Measurements from ENCODE around the gene MDFIC.

MDFIC gene

GRCh38 chr7:115019882-115020605 is 98.2 kb downstream of the MDFIC start:
- no peak overlapping the region for H3K27ac ChIP-seq
- TF ChIP-seq ZFX (IDR thresholded peaks at IDR 0.05), result no peak
- TF ChIP-seq CTCF (conservative IDR thresholded peaks at IDR 0.05), result no peak

GRCh38 chr7:115023219-115023618 is 101.3 kb downstream of the MDFIC start:
- H3K27ac ChIP-seq, result no peak overlapping the region
- TF ChIP-seq ZFX (IDR thresholded peaks at IDR 0.05) (no peak), CTCF (conservative IDR thresholded peaks at IDR 0.05) (no peak)

GRCh38 chr7:115024276-115024675 is 102.4 kb downstream of the MDFIC start:
- H3K27ac ChIP-seq, result no peak overlapping the region

GRCh38 chr7:115032715-115033703 is 111.1 kb downstream of the MDFIC start:
- TF ChIP-seq ZFX (IDR thresholded peaks at IDR 0.05) (no peak), CTCF (conservative IDR thresholded peaks at IDR 0.05) (no peak)
- no peak overlapping the region for H3K27ac ChIP-seq

More at GRCh38 chr7:115024276-115024675, 102.4 kb downstream of the MDFIC start:
- TF ChIP-seq ZFX (IDR thresholded peaks at IDR 0.05) (no peak), CTCF (conservative IDR thresholded peaks at IDR 0.05) (no peak)

GRCh38 chr7:115033917-115034459 is 112.1 kb downstream of the MDFIC start:
- H3K27ac ChIP-seq, result no peak overlapping the region
- TF ChIP-seq ZFX (IDR thresholded peaks at IDR 0.05), result no peak
- no peak for TF ChIP-seq CTCF (conservative IDR thresholded peaks at IDR 0.05)

- TF ChIP-seq ZFX (IDR thresholded peaks at IDR 0.05) (no peak), CTCF (conservative IDR thresholded peaks at IDR 0.05) (no peak)
- H3K27ac ChIP-seq, result no peak overlapping the region
Measured at GRCh38 chr7:115034515-115034914, 112.6 kb downstream of the MDFIC start.
